ENCODE measurements around the gene CNTNAP5. TPM values are rescaled to one million over a fixed set of nuclear protein-coding genes. Genes with fewer than 3 reads are reported as not detected.

Gene CNTNAP5
- total and polyA plus RNA-seq, 9 of the 15 experiments (the other 6 are each of a cell fraction or from before 2014, with no cell fraction given), result not detected

GRCh38 chr2:124514236-124514635 is 489.1 kb downstream of the CNTNAP5 start:
- no peaks in the 10 kb centered on the region for H3K79me2 ChIP-seq (ENCODE audit: control insufficient read depth, insufficient read depth, low read length)
- 0% methylated on average over 1 of the region's 1 CpG for WGBS (ENCODE audit: insufficient coverage, low coverage, missing lambda C conversion rate)
- no peak overlapping the region for H3K9ac ChIP-seq (ENCODE audit: insufficient read depth in 1 of 2, low read depth in 2 of 2, low read length in 2 of 2)
- H3K4me2 ChIP-seq (ENCODE audit: insufficient read depth, low read length), result no peak overlapping the region
- FAIRE-seq (no peak), ATAC-seq (no peak), DNase-seq (ENCODE audit: extremely low read depth in 1 of 4, low spot score in 3 of 4) (no peak)
- TF ChIP-seq BDP1 (IDR thresholded peaks at IDR 0.05; ENCODE audit: insufficient read depth, insufficient read length) (no peak), ARHGAP35 (IDR thresholded peaks at IDR 0.05; ENCODE audit: partially characterized antibody) (no peak), ESRRA (IDR thresholded peaks at IDR 0.05; ENCODE audit: borderline replicate concordance, low read depth) (no peak), JUN (IDR thresholded peaks at IDR 0.05; ENCODE audit: borderline replicate concordance, low read depth, low read length) (no peak), JUN (CRISPR knock-in tag; IDR thresholded peaks at IDR 0.05; ENCODE audit: borderline replicate concordance) (no peak), ZBTB43 (CRISPR knock-in tag; IDR thresholded peaks at IDR 0.05) (no peak), MIER1 (IDR thresholded peaks at IDR 0.05; ENCODE audit: low read depth) (no peak)
- in situ Hi-C loops (cut with MboI), result no loop called here
- intact Hi-C loops (cut with micrococcal nuclease), result no loop called here
- no peaks in the 10 kb centered on the region for H4K20me1 ChIP-seq (replicated peaks; ENCODE audit: control insufficient read depth, insufficient read depth, low read length)
- H3K36me3 ChIP-seq (ENCODE audit: control insufficient read depth, insufficient read depth, low read length), result no peaks in the 10 kb centered on the region
- ChIA-PET CTCF (ENCODE audit: low intra/inter-chr PET ratio) (no interaction called here), POLR2A (no interaction called here)
- H3K4me3 ChIP-seq, result no peak overlapping the region
- no TSS peak for BruUV-seq (replicated peaks)
- H3K27ac ChIP-seq (ENCODE audit: extremely low read depth, low read depth, low read length), result no peak overlapping the region
- H3K9me3 ChIP-seq (replicated peaks; ENCODE audit: control insufficient read depth, insufficient read depth, low read depth, low read length), result no peaks in the 10 kb centered on the region; the same call in 1 of the 2 replicates
- no peaks in the 10 kb centered on the region for H3K9me1 ChIP-seq (ENCODE audit: control insufficient read depth, insufficient read depth, low read length)
- no peaks in the 10 kb centered on the region for H3K4me1 ChIP-seq (replicated peaks in 1 of 2; ENCODE audit: control insufficient read depth in 2 of 2, insufficient read depth in 2 of 2, low read length in 2 of 2)
- H3K27me3 ChIP-seq (ENCODE audit: control insufficient read depth in 2 of 2, insufficient read depth in 2 of 2, low read length in 2 of 2), result no peaks in the 10 kb centered on the region
- H2AFZ ChIP-seq (ENCODE audit: low read depth, low read length), result no peak overlapping the region

Measured in K562 (cell line).